Measurements from ENCODE around the gene CDC42SE2.
"Not testable (repeated sequence)": the region's sequence is repeated elsewhere in the genome, so short reads cannot be mapped to it uniquely, and the experiment has no call there.

CDC42SE2 gene

GRCh38 chr5:131389869-131390265 is 126.0 kb downstream of the CDC42SE2 start:
- H3K9me3 ChIP-seq (ENCODE audit: control insufficient read depth in 2 of 2, low read length in 2 of 2) = no peaks in the 10 kb centered on the region
- H3K27ac ChIP-seq (ENCODE audit: low read depth in 2 of 2, low read length in 2 of 2) = no peak overlapping the region
- no peaks in the 10 kb centered on the region for H3K27me3 ChIP-seq (ENCODE audit: control insufficient read depth in 2 of 2, insufficient read depth in 2 of 2, low read length in 2 of 2)
- peaks cover 0 to 5% of the 10 kb centered on the region in 2 donors for H3K4me1 ChIP-seq (ENCODE audit: control insufficient read depth in 2 of 2, insufficient read depth in 2 of 2, low read length in 2 of 2)
- H3K36me3 ChIP-seq (ENCODE audit: control insufficient read depth in 2 of 2, insufficient read depth in 2 of 2, low read length in 2 of 2) = peaks cover 27 to 51% of the 10 kb centered on the region in 2 donors
- H3K9ac ChIP-seq (ENCODE audit: low read depth in 1 of 2, low read length in 2 of 2) = no peak overlapping the region
- H3K4me3 ChIP-seq (ENCODE audit: low read length in 2 of 2) = no peak overlapping the region

- H3K4me3 ChIP-seq (ENCODE audit: low read length in 2 of 2) = no peak overlapping the region
- H3K9me3 ChIP-seq (ENCODE audit: control insufficient read depth in 2 of 2, low read length in 2 of 2) = no peaks in the 10 kb centered on the region
- peaks cover 0 to 5% of the 10 kb centered on the region in 2 donors for H3K4me1 ChIP-seq (ENCODE audit: control insufficient read depth in 2 of 2, insufficient read depth in 2 of 2, low read length in 2 of 2)
- H3K27me3 ChIP-seq (ENCODE audit: control insufficient read depth in 2 of 2, insufficient read depth in 2 of 2, low read length in 2 of 2) = no peaks in the 10 kb centered on the region
- peaks cover 36 to 49% of the 10 kb centered on the region in 2 donors for H3K36me3 ChIP-seq (ENCODE audit: control insufficient read depth in 2 of 2, insufficient read depth in 2 of 2, low read length in 2 of 2)
- H3K27ac ChIP-seq (ENCODE audit: low read depth in 2 of 2, low read length in 2 of 2) = no peak overlapping the region
- H3K9ac ChIP-seq (ENCODE audit: low read depth in 1 of 2, low read length in 2 of 2) = no peak overlapping the region
Observed at GRCh38 chr5:131392466-131393095, 128.7 kb downstream of the CDC42SE2 start.

- H3K9me3 ChIP-seq (ENCODE audit: control insufficient read depth in 2 of 2, low read length in 2 of 2) = no peaks in the 10 kb centered on the region
- H3K4me3 ChIP-seq (ENCODE audit: low read length in 2 of 2) = no peak overlapping the region
- H3K27ac ChIP-seq (ENCODE audit: low read depth in 2 of 2, low read length in 2 of 2) = no peak overlapping the region
- H3K9ac ChIP-seq (ENCODE audit: low read depth in 1 of 2, low read length in 2 of 2) = no peak overlapping the region
- H3K36me3 ChIP-seq (ENCODE audit: control insufficient read depth in 2 of 2, insufficient read depth in 2 of 2, low read length in 2 of 2) = peaks cover 36 to 50% of the 10 kb centered on the region in 2 donors
- no peaks in the 10 kb centered on the region for H3K27me3 ChIP-seq (ENCODE audit: control insufficient read depth in 2 of 2, insufficient read depth in 2 of 2, low read length in 2 of 2)
- peaks cover 0 to 5% of the 10 kb centered on the region in 2 donors for H3K4me1 ChIP-seq (ENCODE audit: control insufficient read depth in 2 of 2, insufficient read depth in 2 of 2, low read length in 2 of 2)
Observed at GRCh38 chr5:131393498-131393968, 129.7 kb downstream of the CDC42SE2 start.

GRCh38 chr5:131394128-131394527 is 130.3 kb downstream of the CDC42SE2 start:
- Histone ChIP-seq H3K9me3 (ENCODE audit: control insufficient read depth in 2 of 2, low read length in 2 of 2) (no peaks in the 10 kb centered on the region), H3K4me3 (ENCODE audit: low read length in 2 of 2) (no peak overlapping the region), H3K27me3 (ENCODE audit: control insufficient read depth in 2 of 2, insufficient read depth in 2 of 2, low read length in 2 of 2) (no peaks in the 10 kb centered on the region), H3K27ac (ENCODE audit: low read depth in 2 of 2, low read length in 2 of 2) (no peak overlapping the region), H3K9ac (ENCODE audit: low read depth in 1 of 2, low read length in 2 of 2) (no peak overlapping the region), H3K36me3 (ENCODE audit: control insufficient read depth in 2 of 2, insufficient read depth in 2 of 2, low read length in 2 of 2) (peaks cover 36 to 51% of the 10 kb centered on the region in 2 donors), H3K4me1 (ENCODE audit: control insufficient read depth in 2 of 2, insufficient read depth in 2 of 2, low read length in 2 of 2) (peaks cover 0 to 5% of the 10 kb centered on the region in 2 donors)

- Histone ChIP-seq H3K27ac (ENCODE audit: low read depth in 2 of 2, low read length in 2 of 2) (no peak overlapping the region), H3K27me3 (ENCODE audit: control insufficient read depth in 2 of 2, insufficient read depth in 2 of 2, low read length in 2 of 2) (no peaks in the 10 kb centered on the region), H3K9me3 (ENCODE audit: control insufficient read depth in 2 of 2, low read length in 2 of 2) (no peaks in the 10 kb centered on the region), H3K36me3 (ENCODE audit: control insufficient read depth in 2 of 2, insufficient read depth in 2 of 2, low read length in 2 of 2) (peaks cover 36 to 42% of the 10 kb centered on the region in 2 donors), H3K4me1 (ENCODE audit: control insufficient read depth in 2 of 2, insufficient read depth in 2 of 2, low read length in 2 of 2) (peaks cover 0 to 5% of the 10 kb centered on the region in 2 donors), H3K4me3 (ENCODE audit: low read length in 2 of 2) (no peak overlapping the region), H3K9ac (ENCODE audit: low read depth in 1 of 2, low read length in 2 of 2) (no peak overlapping the region)
Observed at GRCh38 chr5:131396015-131396414, 132.2 kb downstream of the CDC42SE2 start.

GRCh38 chr5:131396630-131397273 is 132.9 kb downstream of the CDC42SE2 start:
- no peak overlapping the region for H3K4me3 ChIP-seq (ENCODE audit: low read length in 2 of 2)
- H3K27me3 ChIP-seq (ENCODE audit: control insufficient read depth in 2 of 2, insufficient read depth in 2 of 2, low read length in 2 of 2) = no peaks in the 10 kb centered on the region
- peaks cover 33 to 39% of the 10 kb centered on the region in 2 donors for H3K36me3 ChIP-seq (ENCODE audit: control insufficient read depth in 2 of 2, insufficient read depth in 2 of 2, low read length in 2 of 2)
- H3K9ac ChIP-seq (ENCODE audit: low read depth in 1 of 2, low read length in 2 of 2) = no peak overlapping the region
- H3K27ac ChIP-seq (ENCODE audit: low read depth in 2 of 2, low read length in 2 of 2) = no peak overlapping the region
- no peaks in the 10 kb centered on the region for H3K9me3 ChIP-seq (ENCODE audit: control insufficient read depth in 2 of 2, low read length in 2 of 2)
- peaks cover 0 to 5% of the 10 kb centered on the region in 2 donors for H3K4me1 ChIP-seq (ENCODE audit: control insufficient read depth in 2 of 2, insufficient read depth in 2 of 2, low read length in 2 of 2)

- H3K4me3 ChIP-seq (ENCODE audit: low read length in 2 of 2); H3K27ac ChIP-seq (ENCODE audit: low read depth in 2 of 2, low read length in 2 of 2); H3K27me3 ChIP-seq (ENCODE audit: control insufficient read depth in 2 of 2, insufficient read depth in 2 of 2, low read length in 2 of 2); H3K9ac ChIP-seq (ENCODE audit: low read depth in 1 of 2, low read length in 2 of 2); H3K4me1 ChIP-seq (ENCODE audit: control insufficient read depth in 2 of 2, insufficient read depth in 2 of 2, low read length in 2 of 2); H3K9me3 ChIP-seq (ENCODE audit: control insufficient read depth in 2 of 2, low read length in 2 of 2): not testable (repeated sequence)
- peaks cover 21 to 24% of the 10 kb centered on the region in 2 donors for H3K36me3 ChIP-seq (ENCODE audit: control insufficient read depth in 2 of 2, insufficient read depth in 2 of 2, low read length in 2 of 2)
Observed at GRCh38 chr5:131399007-131399406, 135.2 kb downstream of the CDC42SE2 start.

GRCh38 chr5:131400585-131400984 is 136.7 kb downstream of the CDC42SE2 start:
- Histone ChIP-seq H3K27ac (ENCODE audit: low read depth in 2 of 2, low read length in 2 of 2) (no peak overlapping the region), H3K27me3 (ENCODE audit: control insufficient read depth in 2 of 2, insufficient read depth in 2 of 2, low read length in 2 of 2) (no peaks in the 10 kb centered on the region), H3K4me1 (ENCODE audit: control insufficient read depth in 2 of 2, insufficient read depth in 2 of 2, low read length in 2 of 2) (no peaks in the 10 kb centered on the region), H3K4me3 (ENCODE audit: low read length in 2 of 2) (no peak overlapping the region), H3K9me3 (ENCODE audit: control insufficient read depth in 2 of 2, low read length in 2 of 2) (no peaks in the 10 kb centered on the region), H3K36me3 (ENCODE audit: control insufficient read depth in 2 of 2, insufficient read depth in 2 of 2, low read length in 2 of 2) (peaks cover 11 to 15% of the 10 kb centered on the region in 2 donors), H3K9ac (ENCODE audit: low read depth in 1 of 2, low read length in 2 of 2) (no peak overlapping the region)

GRCh38 chr5:131405674-131406073 is 141.8 kb downstream of the CDC42SE2 start:
- Histone ChIP-seq H3K27ac (ENCODE audit: low read depth in 2 of 2, low read length in 2 of 2) (no peak overlapping the region), H3K27me3 (ENCODE audit: control insufficient read depth in 2 of 2, insufficient read depth in 2 of 2, low read length in 2 of 2) (no peaks in the 10 kb centered on the region), H3K4me3 (ENCODE audit: low read length in 2 of 2) (no peak overlapping the region), H3K9ac (ENCODE audit: low read depth in 1 of 2, low read length in 2 of 2) (no peak overlapping the region), H3K9me3 (ENCODE audit: control insufficient read depth in 2 of 2, low read length in 2 of 2) (no peaks in the 10 kb centered on the region), H3K36me3 (ENCODE audit: control insufficient read depth in 2 of 2, insufficient read depth in 2 of 2, low read length in 2 of 2) (peaks cover 0 to 12% of the 10 kb centered on the region in 2 donors), H3K4me1 (ENCODE audit: control insufficient read depth in 2 of 2, insufficient read depth in 2 of 2, low read length in 2 of 2) (no peaks in the 10 kb centered on the region)

- no peaks in the 10 kb centered on the region for H3K27me3 ChIP-seq (ENCODE audit: control insufficient read depth in 2 of 2, insufficient read depth in 2 of 2, low read length in 2 of 2)
- H3K4me1 ChIP-seq (ENCODE audit: control insufficient read depth in 2 of 2, insufficient read depth in 2 of 2, low read length in 2 of 2) = no peaks in the 10 kb centered on the region
- H3K4me3 ChIP-seq (ENCODE audit: low read length in 2 of 2) = no peak overlapping the region
- H3K36me3 ChIP-seq (ENCODE audit: control insufficient read depth in 2 of 2, insufficient read depth in 2 of 2, low read length in 2 of 2) = peaks cover 0 to 14% of the 10 kb centered on the region in 2 donors
- no peak overlapping the region for H3K27ac ChIP-seq (ENCODE audit: low read depth in 2 of 2, low read length in 2 of 2)
- H3K9ac ChIP-seq (ENCODE audit: low read depth in 1 of 2, low read length in 2 of 2) = no peak overlapping the region
- H3K9me3 ChIP-seq (ENCODE audit: control insufficient read depth in 2 of 2, low read length in 2 of 2) = no peaks in the 10 kb centered on the region
Observed at GRCh38 chr5:131406076-131406475, 142.2 kb downstream of the CDC42SE2 start.
